CMK (cell line): ENCODE data around the gene BDNF.
"Not testable (repeated sequence)": the region's sequence is repeated elsewhere in the genome, so short reads cannot be mapped to it uniquely, and the experiment has no call there.

Experiments used
- DNase-seq: peaks from one replicate; pipeline ENCODE4 v3.0.0-alpha.2; 2010; ENCODE audit warnings: low read depth

The BDNF gene

GRCh38 chr11:27700351-27701301 is at the start of gene BDNF:
Gene BDNF (minus strand): TSS chr11:27700455. CDS start chr11:27658564, 41,891 bp downstream.
- DNase-seq = no peak

- DNase-seq = no peak
Observed at GRCh38 chr11:27740362-27741013, 40.2 kb upstream of the BDNF start.

- DNase-seq = no peak
Observed at GRCh38 chr11:27735281-27735680, 35.0 kb upstream of the BDNF start.

GRCh38 chr11:27731803-27732202 is 31.5 kb upstream of the BDNF start:
- DNase-seq = not testable (repeated sequence)

GRCh38 chr11:27726981-27727380 is 26.7 kb upstream of the BDNF start:
- DNase-seq = no peak

GRCh38 chr11:27723687-27724086 is 23.4 kb upstream of the BDNF start:
- no peak for DNase-seq

GRCh38 chr11:27722953-27723344 is 22.7 kb upstream of the BDNF start:
- no peak for DNase-seq

GRCh38 chr11:27722117-27722952 is 22.1 kb upstream of the BDNF start:
- DNase-seq = no peak

GRCh38 chr11:27721264-27722116 is 21.2 kb upstream of the BDNF start:
- no peak for DNase-seq

GRCh38 chr11:27720277-27720830 is 20.1 kb upstream of the BDNF start:
- DNase-seq = no peak

GRCh38 chr11:27719546-27719925 is 19.3 kb upstream of the BDNF start:
- DNase-seq = no peak

GRCh38 chr11:27718863-27719545 is 18.7 kb upstream of the BDNF start:
- no peak for DNase-seq

- DNase-seq = no peak
Observed at GRCh38 chr11:27718346-27718862, 18.1 kb upstream of the BDNF start.

- no peak for DNase-seq
Observed at GRCh38 chr11:27717801-27718229, 17.6 kb upstream of the BDNF start.

- DNase-seq = no peak
Observed at GRCh38 chr11:27717377-27717776, 17.1 kb upstream of the BDNF start.

- DNase-seq = no peak
Observed at GRCh38 chr11:27716835-27717234, 16.6 kb upstream of the BDNF start.

GRCh38 chr11:27716216-27716615 is 16.0 kb upstream of the BDNF start:
- no peak for DNase-seq

- no peak for DNase-seq
Observed at GRCh38 chr11:27711725-27712124, 11.5 kb upstream of the BDNF start.

- no peak for DNase-seq
Observed at GRCh38 chr11:27710536-27710935, 10.3 kb upstream of the BDNF start.

GRCh38 chr11:27707676-27708075 is 7.4 kb upstream of the BDNF start:
- no peak for DNase-seq
